Fibroblast of skin of left quadriceps (primary cell): ENCODE measurements around the gene ELK3.
"Not testable (repeated sequence)": the region's sequence is repeated elsewhere in the genome, so short reads cannot be mapped to it uniquely, and the experiment has no call there.

ENCODE experiments used
- DNase-seq, 2 experiments: peaks; one replicate each; pipeline ENCODE4 v3.0.0-alpha.2; 2013; ENCODE audit warnings: low read depth in 2 of 2

The ELK3 gene

GRCh38 chr12:96303653-96304052 lies 109.5 kb downstream of the ELK3 start:
- DNase-seq: no peak

GRCh38 chr12:96305665-96306064 lies 111.5 kb downstream of the ELK3 start:
- no peak for DNase-seq

- DNase-seq: no peak
Measured at GRCh38 chr12:96308881-96309280, 114.7 kb downstream of the ELK3 start.

- no peak for DNase-seq
Measured at GRCh38 chr12:96310067-96310466, 115.9 kb downstream of the ELK3 start.

- DNase-seq: no peak
Measured at GRCh38 chr12:96311191-96311590, 117.0 kb downstream of the ELK3 start.

GRCh38 chr12:96313606-96314005 lies 119.4 kb downstream of the ELK3 start:
- no peak for DNase-seq

- DNase-seq: no peak
Measured at GRCh38 chr12:96314723-96315122, 120.5 kb downstream of the ELK3 start.

- DNase-seq: not testable (repeated sequence)
Measured at GRCh38 chr12:96315741-96316481, 121.7 kb downstream of the ELK3 start.

GRCh38 chr12:96317801-96318200 lies 123.6 kb downstream of the ELK3 start:
- DNase-seq: not testable (repeated sequence)
